ENCODE results near the gene ACO1. TPM values are rescaled to one million over a fixed set of nuclear protein-coding genes. Genes with fewer than 3 reads are reported as not detected.
A peak's percentile ranks its signal among the peaks of the same experiment; 100 is the strongest.

ACO1 gene
- total and polyA plus RNA-seq, 7 donors = 11.4 to 54.2 (median 37.2) TPM

- Histone ChIP-seq H3K9me3 (no peaks in the 10 kb centered on the region), H3K27me3 (no peaks in the 10 kb centered on the region), H3K36me3 (peaks cover 6 to 84% (median 41%) of the 10 kb centered on the region in 4 donors), H3K4me3 (no peak overlapping the region), H3K27ac (no peak overlapping the region), H3K4me1 (peaks cover 0 to 4% (median 0%) of the 10 kb centered on the region in 4 donors)
- no peak for DNase-seq
- 88 to 95% methylated on average over 1 of the region's 1 CpG for WGBS, 2 donors
- intact Hi-C loops (cut with DNase I) = no loop called here
- no peak for TF ChIP-seq EP300 (IDR thresholded peaks at IDR 0.05)
- no peak for TF ChIP-seq CTCF (IDR thresholded peaks at IDR 0.05)
- no peak for TF ChIP-seq POLR2AphosphoS5 (IDR thresholded peaks at IDR 0.05)
- no peak for TF ChIP-seq POLR2A (IDR thresholded peaks at IDR 0.05)
Observed at GRCh38 chr9:32454280-32454679, 69.8 kb downstream of the ACO1 start.

DNA sequence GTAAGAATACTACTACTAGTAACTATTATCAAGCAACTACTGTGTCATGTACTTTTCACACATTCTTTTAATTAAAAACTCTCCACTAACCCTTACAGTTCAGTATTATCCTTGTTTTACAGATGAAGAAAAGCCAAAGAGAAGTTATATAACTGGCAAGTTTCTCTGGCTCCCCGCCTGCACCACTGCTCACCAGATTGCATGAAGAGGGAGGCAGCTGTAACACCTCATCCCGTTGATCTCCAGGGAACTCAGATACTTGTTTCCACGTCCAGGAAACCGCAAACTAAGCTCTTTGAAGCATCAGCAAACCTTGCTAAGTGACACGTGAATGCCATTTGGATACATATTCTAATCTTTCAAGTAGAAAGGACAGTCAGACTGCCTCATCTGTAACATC lies 71.3 kb downstream of the ACO1 start:
- Histone ChIP-seq H3K27me3 (no peaks in the 10 kb centered on the region), H3K4me1 (peaks cover 0 to 4% (median 0%) of the 10 kb centered on the region in 4 donors), H3K9me3 (no peaks in the 10 kb centered on the region), H3K36me3 (peaks cover 5 to 75% (median 27%) of the 10 kb centered on the region in 4 donors), H3K27ac (no peak overlapping the region), H3K4me3 (no peak overlapping the region)
- TF ChIP-seq EP300 (IDR thresholded peaks at IDR 0.05) (no peak), CTCF (IDR thresholded peaks at IDR 0.05) (no peak), POLR2A (IDR thresholded peaks at IDR 0.05) (no peak), POLR2AphosphoS5 (IDR thresholded peaks at IDR 0.05) (no peak)
- DNase-seq = peak; percentile 76
- intact Hi-C loops (cut with DNase I) = loop anchor here (5.0 kb wide), 1 partner anchor 68 kb away; no protein-coding TSS in a partner anchor
- 79 to 90% methylated on average over 5 of the region's 5 CpGs for WGBS, 2 donors

DNA sequence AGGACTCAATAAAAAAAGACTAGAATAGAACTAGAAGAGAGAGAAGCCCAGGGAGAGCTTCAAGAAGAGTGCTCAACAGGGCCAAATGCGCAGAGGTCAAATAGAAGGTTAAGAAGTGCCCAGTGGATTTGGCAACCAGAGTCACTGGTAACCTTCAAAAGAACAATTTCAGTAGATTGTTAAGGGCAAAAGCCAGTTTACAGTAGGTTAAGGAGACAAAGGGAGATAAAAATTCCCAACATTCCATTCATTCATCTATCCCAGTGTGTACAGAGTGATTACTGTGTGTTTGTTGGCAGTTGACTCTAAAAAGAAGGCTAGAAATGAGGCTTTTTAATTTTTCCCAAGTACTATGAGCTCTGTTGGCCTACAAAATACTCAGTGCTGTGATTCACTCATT lies 72.1 kb downstream of the ACO1 start:
- WGBS, 2 donors = 96% methylated on average over 1 of the region's 1 CpG
- peaks cover 0 to 4% (median 0%) of the 10 kb centered on the region in 4 donors for H3K4me1 ChIP-seq
- H3K36me3 ChIP-seq = peaks cover 0 to 67% (median 21%) of the 10 kb centered on the region in 4 donors
- no peak overlapping the region for H3K27ac ChIP-seq
- no peak overlapping the region for H3K4me3 ChIP-seq
- no peak for TF ChIP-seq POLR2AphosphoS5 (IDR thresholded peaks at IDR 0.05)
- no peak for TF ChIP-seq POLR2A (IDR thresholded peaks at IDR 0.05)
- no peak for TF ChIP-seq EP300 (IDR thresholded peaks at IDR 0.05)
- no peak for TF ChIP-seq CTCF (IDR thresholded peaks at IDR 0.05)
- DNase-seq = no peak
- no peaks in the 10 kb centered on the region for H3K27me3 ChIP-seq
- intact Hi-C loops (cut with DNase I) = loop anchor here (5.0 kb wide), 1 partner anchor 69 kb away; no protein-coding TSS in a partner anchor
- H3K9me3 ChIP-seq = no peaks in the 10 kb centered on the region

DNA sequence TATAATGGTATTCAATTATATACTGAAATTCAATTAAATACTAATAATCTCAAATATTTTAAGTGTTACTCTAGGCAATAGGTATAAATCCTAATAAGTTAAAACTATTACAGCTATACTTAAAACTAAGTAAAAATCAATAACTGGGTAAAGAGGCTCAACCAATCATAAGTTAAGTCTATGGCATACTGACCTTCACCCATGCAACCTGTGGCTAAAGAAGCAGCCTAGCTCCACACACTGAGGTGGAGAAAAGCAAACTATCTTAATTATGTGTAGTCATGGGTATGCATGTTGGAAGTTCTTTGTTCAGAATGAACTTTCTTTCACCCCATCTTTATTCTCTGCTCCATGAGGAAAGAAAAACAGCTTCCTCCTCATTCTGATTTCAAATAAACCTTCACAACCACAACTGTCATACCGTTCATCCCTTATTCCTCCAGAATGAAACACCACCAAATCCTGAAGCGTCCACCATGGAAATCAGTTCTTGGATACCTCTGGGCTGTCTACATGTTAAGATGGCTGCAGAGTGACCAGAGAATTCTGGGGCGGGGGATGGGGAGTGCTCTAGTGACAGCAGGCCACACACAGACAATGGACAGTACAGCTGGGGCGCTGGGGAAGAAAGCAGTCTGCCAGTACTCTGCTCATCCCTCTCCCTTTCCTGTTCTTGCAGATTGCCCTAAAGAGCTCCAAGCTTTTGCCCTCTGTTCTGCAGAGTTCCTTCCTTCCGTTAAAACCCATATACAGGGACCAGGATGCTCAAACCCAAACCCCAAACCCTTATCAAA lies 79.3 kb downstream of the ACO1 start:
- Histone ChIP-seq H3K27ac (no peak overlapping the region), H3K4me3 (no peak overlapping the region), H3K36me3 (peaks cover 0 to 51% (median 8%) of the 10 kb centered on the region in 4 donors), H3K4me1 (no peaks in the 10 kb centered on the region), H3K27me3 (no peaks in the 10 kb centered on the region), H3K9me3 (no peaks in the 10 kb centered on the region)
- TF ChIP-seq POLR2A (IDR thresholded peaks at IDR 0.05) (no peak), CTCF (IDR thresholded peaks at IDR 0.05) (no peak), EP300 (IDR thresholded peaks at IDR 0.05) (no peak), POLR2AphosphoS5 (IDR thresholded peaks at IDR 0.05) (no peak)
- intact Hi-C loops (cut with DNase I) = no loop called here
- 93 to 96% methylated on average over 5 of the region's 5 CpGs for WGBS, 2 donors
- DNase-seq = no peak
